22Rv1 (cell line): ENCODE measurements around the gene IVNS1ABP.

Experiments
- CTCF ChIP-seq: fragments of 450-650 bp; IDR thresholded peaks from 2 replicates; pipeline ENCODE4 v1.5.1; 2017; ENCODE audit warnings: mild to moderate bottlenecking
- ZFX ChIP-seq: fragments of 450-650 bp; IDR thresholded peaks from 2 replicates; pipeline ENCODE4 v1.6.1; 2017; ENCODE audit warnings: antibody characterized with exemption, borderline replicate concordance

- no peak for TF ChIP-seq CTCF
- no peak for TF ChIP-seq ZFX
Observed at GRCh38 chr1:185293967-185294542, 23.0 kb downstream of the IVNS1ABP start.
